ENCODE data around the gene ATP11C. TPM values are rescaled to one million over a fixed set of nuclear protein-coding genes. Genes with fewer than 3 reads are reported as not detected.
"Not testable (repeated sequence)": the region's sequence is repeated elsewhere in the genome, so short reads cannot be mapped to it uniquely, and the experiment has no call there.

Gene ATP11C
- total RNA-seq, 1 donor from 2014 or later = 31.4 TPM

- DNase-seq (ENCODE audit: low read depth) = no peak
These were observed 208.2 kb downstream of the ATP11C start for GRCh38 chrX:139724626-139725025.

GRCh38 chrX:139720979-139721378, 211.9 kb downstream of the ATP11C start:
- DNase-seq (ENCODE audit: low read depth) = no peak

GRCh38 chrX:139720136-139720535, 212.7 kb downstream of the ATP11C start:
- peak; percentile 64 for DNase-seq (ENCODE audit: low read depth)

GRCh38 chrX:139708067-139708466, 224.8 kb downstream of the ATP11C start, which contains the start of gene MCF2:
Gene MCF2, minus strand, starts transcription at chrX:139708167. Its CDS starts 56,423 bp downstream, at chrX:139651744.
- no peak for DNase-seq (ENCODE audit: low read depth)

GRCh38 chrX:139702658-139703057, 230.2 kb downstream of the ATP11C start:
- no peak for DNase-seq (ENCODE audit: low read depth)

- no peak for DNase-seq (ENCODE audit: low read depth)
These were observed 239.9 kb downstream of the ATP11C start for GRCh38 chrX:139692908-139693307.

- peak; percentile 4 for DNase-seq (ENCODE audit: low read depth)
These were observed 240.4 kb downstream of the ATP11C start for GRCh38 chrX:139692506-139692849.

GRCh38 chrX:139691843-139692505, 240.9 kb downstream of the ATP11C start:
- no peak for DNase-seq (ENCODE audit: low read depth)

- DNase-seq (ENCODE audit: low read depth) = no peak
These were observed 241.4 kb downstream of the ATP11C start for GRCh38 chrX:139691493-139691842.

GRCh38 chrX:139685175-139685574, 247.7 kb downstream of the ATP11C start:
- DNase-seq (ENCODE audit: low read depth) = not testable (repeated sequence)

- DNase-seq (ENCODE audit: low read depth) = no peak
These were observed 252.5 kb downstream of the ATP11C start for GRCh38 chrX:139680356-139680755.

Other genes starting within 250 kb of the ATP11C start
- 0.10 TPM in 1 of 2 replicates, not detected in the other for gene MCF2, start 224.9 kb downstream of the ATP11C start, total RNA-seq
- gene CXorf66, start 32.5 kb upstream of the ATP11C start, total RNA-seq = not detected in 2 replicates

Measured in renal cortical epithelial cell (primary cell).